Subcutaneous adipose tissue (tissue), 4 donors: Measurements from ENCODE around the gene C6orf118. TPM values are rescaled to one million over a fixed set of nuclear protein-coding genes. Genes with fewer than 3 reads are reported as not detected.

ENCODE experiments used
- CTCF ChIP-seq: fragments of 450-650 bp; IDR thresholded peaks from one replicate; pipeline ENCODE4 v1.5.1; 2016; ENCODE audit warnings: low read depth, mild to moderate bottlenecking, control low read depth, antibody characterized with exemption, moderate library complexity
- total RNA-seq, 4 donors: library from RNA; depleted of rRNA; stranded (reverse); fragments of >200 nt; gene quantifications; one replicate each; pipeline ENCODE4 v1.1.0, GENCODE V29; 2016

C6orf118 gene
- total RNA-seq, 4 donors from 2014 or later = not detected

GRCh38 chr6:165272585-165272984, 36.8 kb downstream of the C6orf118 start:
- no peak for TF ChIP-seq CTCF

GRCh38 chr6:165268987-165269386, 40.4 kb downstream of the C6orf118 start:
- TF ChIP-seq CTCF = no peak

GRCh38 chr6:165266621-165267020, 42.8 kb downstream of the C6orf118 start:
- TF ChIP-seq CTCF = no peak

- TF ChIP-seq CTCF = no peak
Observed at GRCh38 chr6:165266191-165266590, 43.2 kb downstream of the C6orf118 start.

GRCh38 chr6:165260462-165260861, 48.9 kb downstream of the C6orf118 start:
- TF ChIP-seq CTCF = no peak

- no peak for TF ChIP-seq CTCF
Observed at GRCh38 chr6:165249808-165250207, 59.6 kb downstream of the C6orf118 start.

GRCh38 chr6:165245701-165246100, 63.7 kb downstream of the C6orf118 start:
- no peak for TF ChIP-seq CTCF
